IPS-18a (cell line): ENCODE measurements around the gene SLC25A45.

Experiments used
- H3K27ac ChIP-seq: one replicate; pipeline ENCODE4 v1.5.1; 2013; ENCODE audit warnings: low read length
- H3K27me3 ChIP-seq: one replicate; pipeline ENCODE4 v1.6.1; 2013; ENCODE audit warnings: mild to moderate bottlenecking, low read length; ENCODE audit not compliant: control insufficient read depth, insufficient read depth
- H3K36me3 ChIP-seq: one replicate; pipeline ENCODE4 v1.6.1; 2013; ENCODE audit warnings: low read depth, low read length; ENCODE audit not compliant: control insufficient read depth
- H3K4me1 ChIP-seq: one replicate; pipeline ENCODE4 v1.6.1; 2013; ENCODE audit warnings: low read depth, low read length; ENCODE audit not compliant: control insufficient read depth
- H3K4me3 ChIP-seq: one replicate; pipeline ENCODE4 v1.5.1; 2013; ENCODE audit warnings: low read length
- H3K9ac ChIP-seq: one replicate; pipeline ENCODE4 v1.6.1; 2013; ENCODE audit warnings: mild to moderate bottlenecking, low read length, moderate library complexity
- H3K9me3 ChIP-seq: one replicate; pipeline ENCODE4 v1.6.1; 2013; ENCODE audit warnings: low read depth, low read length; ENCODE audit not compliant: control insufficient read depth

Gene SLC25A45

GRCh38 chr11:65382033-65382803, at the start of gene SLC25A45:
TSS of gene SLC25A45 (minus strand) at chr11:65382646. CDS start at chr11:65381951, 695 bp downstream.
- Histone ChIP-seq H3K27ac (no peak within 1 kb of the TSS), H3K9me3 (no peaks in the 10 kb centered on the region), H3K9ac (no peak within 1 kb of the TSS), H3K36me3 (no peaks in the 10 kb centered on the region), H3K4me3 (no peak within 1 kb of the TSS), H3K27me3 (no peaks in the 10 kb centered on the region), H3K4me1 (peaks cover 8% of the 10 kb centered on the region)

- no peak overlapping the region for H3K27ac ChIP-seq
- H3K4me3 ChIP-seq: no peak overlapping the region
- H3K4me1 ChIP-seq: peaks cover 14% of the 10 kb centered on the region
- no peak overlapping the region for H3K9ac ChIP-seq
- H3K36me3 ChIP-seq: no peaks in the 10 kb centered on the region
- H3K9me3 ChIP-seq: no peaks in the 10 kb centered on the region
- no peaks in the 10 kb centered on the region for H3K27me3 ChIP-seq
Measured at GRCh38 chr11:65431451-65432099, 49.1 kb upstream of the SLC25A45 start.

- H3K9me3 ChIP-seq: no peaks in the 10 kb centered on the region
- H3K4me3 ChIP-seq: no peak overlapping the region
- H3K36me3 ChIP-seq: no peaks in the 10 kb centered on the region
- no peaks in the 10 kb centered on the region for H3K27me3 ChIP-seq
- H3K9ac ChIP-seq: no peak overlapping the region
- H3K27ac ChIP-seq: no peak overlapping the region
- H3K4me1 ChIP-seq: peaks cover 23% of the 10 kb centered on the region
Measured at GRCh38 chr11:65430406-65431217, 48.2 kb upstream of the SLC25A45 start.

- H3K36me3 ChIP-seq: no peaks in the 10 kb centered on the region
- H3K27ac ChIP-seq: no peak overlapping the region
Measured at GRCh38 chr11:65429724-65430405, 47.4 kb upstream of the SLC25A45 start.

GRCh38 chr11:65429068-65429681, 46.7 kb upstream of the SLC25A45 start:
- no peak overlapping the region for H3K27ac ChIP-seq
- H3K27me3 ChIP-seq: no peaks in the 10 kb centered on the region
- H3K36me3 ChIP-seq: no peaks in the 10 kb centered on the region
- no peak overlapping the region for H3K4me3 ChIP-seq
- H3K9ac ChIP-seq: no peak overlapping the region
- no peaks in the 10 kb centered on the region for H3K9me3 ChIP-seq
- peaks cover 38% of the 10 kb centered on the region for H3K4me1 ChIP-seq

More at GRCh38 chr11:65429724-65430405, 47.4 kb upstream of the SLC25A45 start:
- no peak overlapping the region for H3K4me3 ChIP-seq
- no peak overlapping the region for H3K9ac ChIP-seq
- H3K4me1 ChIP-seq: peaks cover 31% of the 10 kb centered on the region
- H3K27me3 ChIP-seq: no peaks in the 10 kb centered on the region
- no peaks in the 10 kb centered on the region for H3K9me3 ChIP-seq

GRCh38 chr11:65428578-65429067, 46.2 kb upstream of the SLC25A45 start:
- Histone ChIP-seq H3K4me1 (peaks cover 43% of the 10 kb centered on the region), H3K9me3 (no peaks in the 10 kb centered on the region), H3K4me3 (no peak overlapping the region), H3K9ac (no peak overlapping the region), H3K27me3 (no peaks in the 10 kb centered on the region), H3K27ac (no peak overlapping the region), H3K36me3 (no peaks in the 10 kb centered on the region)

- Histone ChIP-seq H3K27ac (no peak overlapping the region), H3K36me3 (no peaks in the 10 kb centered on the region), H3K9me3 (no peaks in the 10 kb centered on the region), H3K9ac (no peak overlapping the region), H3K4me1 (peaks cover 50% of the 10 kb centered on the region), H3K4me3 (no peak overlapping the region), H3K27me3 (no peaks in the 10 kb centered on the region)
Measured at GRCh38 chr11:65427691-65428577, 45.5 kb upstream of the SLC25A45 start.

GRCh38 chr11:65426839-65427690, 44.6 kb upstream of the SLC25A45 start:
- H3K4me3 ChIP-seq: no peak overlapping the region
- H3K9me3 ChIP-seq: no peaks in the 10 kb centered on the region
- H3K27ac ChIP-seq: no peak overlapping the region
- no peak overlapping the region for H3K9ac ChIP-seq
- peaks cover 54% of the 10 kb centered on the region for H3K4me1 ChIP-seq
- no peaks in the 10 kb centered on the region for H3K36me3 ChIP-seq
- no peaks in the 10 kb centered on the region for H3K27me3 ChIP-seq

GRCh38 chr11:65425971-65426838, 43.8 kb upstream of the SLC25A45 start:
- Histone ChIP-seq H3K9me3 (no peaks in the 10 kb centered on the region), H3K4me1 (peaks cover 61% of the 10 kb centered on the region), H3K9ac (no peak overlapping the region), H3K27ac (no peak overlapping the region), H3K36me3 (no peaks in the 10 kb centered on the region), H3K27me3 (no peaks in the 10 kb centered on the region), H3K4me3 (peak overlapping the region; percentile 14)
